Mesothelial cell of epicardium (in vitro differentiated cells): Measurements from ENCODE around the gene MTUS2. TPM values are rescaled to one million over a fixed set of nuclear protein-coding genes. Genes with fewer than 3 reads are reported as not detected.

Source experiments
- DNase-seq, 2 experiments: peaks; one replicate each; pipeline ENCODE4 v3.0.0; 2021; ENCODE audit warnings: low spot score in 2 of 2; ENCODE audit not compliant: unreplicated experiment in 2 of 2
- H3K27ac Mint-ChIP-seq: 2 replicates; pipeline ENCODE4 v1.8.0; 2021; ENCODE audit warnings: mixed read lengths
- H3K27me3 Mint-ChIP-seq: 2 replicates; pipeline ENCODE4 v1.8.0; 2021; ENCODE audit warnings: low read depth, mixed read lengths
- H3K36me3 Mint-ChIP-seq: 2 replicates; pipeline ENCODE4 v1.8.0; 2021; ENCODE audit warnings: mixed read lengths
- H3K4me1 Mint-ChIP-seq: 2 replicates; pipeline ENCODE4 v1.8.0; 2021; ENCODE audit warnings: mixed read lengths
- H3K4me3 Mint-ChIP-seq: 2 replicates; pipeline ENCODE4 v1.8.0; 2021; ENCODE audit warnings: mild to moderate bottlenecking, moderate library complexity, mixed read lengths
- H3K9me3 Mint-ChIP-seq: 2 replicates; pipeline ENCODE4 v1.8.0; 2021; ENCODE audit warnings: mixed read lengths
- CTCF ChIP-seq: fragments of 200-600 bp; sonication (generic); IDR thresholded peaks from one replicate; pipeline ENCODE4 v1.5.0; 2021; ENCODE audit warnings: antibody characterized with exemption; ENCODE audit not compliant: unreplicated experiment
- total RNA-seq: library from RNA; stranded (reverse); gene quantifications from 3 replicates; pipeline ENCODE4 v1.2.1, GENCODE V29; 2021

The MTUS2 gene
- total RNA-seq, 1 donor from 2014 or later: 1.4 TPM

- DNase-seq: no peak
- no peak for TF ChIP-seq CTCF
- Mint-ChIP-seq H3K27ac (no peak overlapping the region), H3K4me1 (peaks cover 4% of the 10 kb centered on the region), H3K4me3 (no peak overlapping the region), H3K36me3 (peaks cover 16% of the 10 kb centered on the region), H3K27me3 (no peaks in the 10 kb centered on the region), H3K9me3 (no peaks in the 10 kb centered on the region)
Observed at GRCh38 chr13:29546662-29547061, 726.5 kb downstream of the MTUS2 start.

- Mint-ChIP-seq H3K4me1 (peaks cover 4% of the 10 kb centered on the region), H3K36me3 (peaks cover 16% of the 10 kb centered on the region), H3K27ac (no peak overlapping the region), H3K9me3 (no peaks in the 10 kb centered on the region), H3K4me3 (no peak overlapping the region), H3K27me3 (no peaks in the 10 kb centered on the region)
- no peak for DNase-seq
- TF ChIP-seq CTCF: no peak
Observed at GRCh38 chr13:29547153-29547552, 727.0 kb downstream of the MTUS2 start.

DNA sequence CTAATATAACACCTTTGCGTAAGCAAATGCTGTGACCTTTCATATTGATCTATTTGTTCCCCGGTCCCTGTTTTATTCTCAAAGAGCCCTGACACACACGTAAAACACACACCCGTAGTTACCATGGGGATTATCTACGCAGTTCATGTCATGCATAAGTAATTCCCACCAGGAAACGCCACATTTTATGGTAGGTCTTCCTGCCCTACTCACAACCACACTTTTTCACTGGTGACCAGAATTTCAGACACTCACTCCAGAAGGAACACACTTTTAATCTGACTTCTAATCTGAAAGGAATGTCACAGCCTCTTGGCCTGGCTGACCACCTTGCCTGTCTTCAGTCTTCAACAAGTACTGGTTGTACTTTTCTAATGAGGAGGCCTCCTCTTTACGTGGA lies 728.6 kb downstream of the MTUS2 start:
- H3K4me3 Mint-ChIP-seq: no peak overlapping the region
- no peak for DNase-seq
- H3K9me3 Mint-ChIP-seq: no peaks in the 10 kb centered on the region
- H3K27me3 Mint-ChIP-seq: peaks cover 2% of the 10 kb centered on the region
- no peak for TF ChIP-seq CTCF
- peaks cover 16% of the 10 kb centered on the region for H3K36me3 Mint-ChIP-seq
- H3K4me1 Mint-ChIP-seq: peaks cover 4% of the 10 kb centered on the region
- no peak overlapping the region for H3K27ac Mint-ChIP-seq

DNA sequence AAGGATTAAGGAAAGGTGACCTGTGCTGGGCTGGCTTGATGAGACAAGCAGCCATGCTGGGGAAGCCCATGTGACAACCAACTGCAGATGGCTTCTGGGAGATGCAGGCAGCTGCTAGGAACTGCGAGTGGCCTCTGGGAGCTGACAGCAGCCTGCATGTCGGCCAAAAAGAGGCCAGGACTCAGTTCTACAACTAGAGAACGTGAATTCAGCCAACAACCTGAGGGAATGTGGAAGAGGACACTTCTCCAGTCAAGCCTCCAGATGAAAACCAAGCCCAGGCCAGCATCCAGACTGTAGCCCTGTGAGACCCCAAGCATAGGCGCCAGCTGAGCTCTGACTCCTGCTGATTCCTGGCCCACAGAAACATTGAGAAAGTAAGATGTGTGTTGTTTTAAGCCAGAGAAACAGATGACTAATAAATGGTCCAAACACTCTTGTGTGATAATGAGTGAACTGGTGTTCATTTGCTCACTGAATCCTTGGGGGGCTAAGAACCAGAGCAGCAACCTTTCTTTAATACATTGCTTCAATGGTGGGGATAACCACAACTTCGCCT lies 730.4 kb downstream of the MTUS2 start:
- peaks cover 6% of the 10 kb centered on the region for H3K4me1 Mint-ChIP-seq
- H3K4me3 Mint-ChIP-seq: no peak overlapping the region
- no peaks in the 10 kb centered on the region for H3K9me3 Mint-ChIP-seq
- H3K27me3 Mint-ChIP-seq: peaks cover 5% of the 10 kb centered on the region
- H3K36me3 Mint-ChIP-seq: peaks cover 16% of the 10 kb centered on the region
- no peak overlapping the region for H3K27ac Mint-ChIP-seq
- no peak for TF ChIP-seq CTCF
- no peak for DNase-seq

DNA sequence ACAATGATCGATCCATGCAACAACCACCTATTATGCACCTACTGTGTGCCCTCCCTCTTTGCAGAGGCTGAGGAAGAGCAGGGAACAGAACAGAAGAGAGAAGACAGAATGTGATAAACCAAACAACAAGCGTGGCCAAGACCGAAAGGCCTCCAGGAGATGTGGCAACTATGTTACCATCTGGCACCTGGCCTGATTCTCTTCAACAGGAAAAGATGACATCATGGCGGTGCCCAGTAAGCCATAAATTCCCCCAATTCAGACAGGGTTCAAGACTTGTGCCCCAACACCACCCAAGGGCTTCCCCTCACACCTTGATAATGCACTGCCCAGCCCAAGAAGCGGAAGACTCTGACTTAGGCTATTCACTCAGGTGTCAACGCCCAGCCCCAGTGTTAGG lies 731.1 kb downstream of the MTUS2 start:
- H3K36me3 Mint-ChIP-seq: peaks cover 16% of the 10 kb centered on the region
- no peak overlapping the region for H3K27ac Mint-ChIP-seq
- DNase-seq: no peak
- H3K4me3 Mint-ChIP-seq: no peak overlapping the region
- no peak for TF ChIP-seq CTCF
- H3K4me1 Mint-ChIP-seq: peaks cover 6% of the 10 kb centered on the region
- H3K27me3 Mint-ChIP-seq: peaks cover 5% of the 10 kb centered on the region
- H3K9me3 Mint-ChIP-seq: no peaks in the 10 kb centered on the region

Other genes with a start within 250 kb of the MTUS2 start
- 49.6 to 50.5 TPM (median 49.7 TPM) in 3 replicates for gene POMP, start 161.2 kb upstream of the MTUS2 start, total RNA-seq
- gene SLC46A3, start 101.4 kb upstream of the MTUS2 start, total RNA-seq: 5.8 to 6.4 TPM (median 6.1 TPM) in 3 replicates